Measurements from ENCODE around the gene CSNK1G2. TPM values are rescaled to one million over a fixed set of nuclear protein-coding genes. Genes with fewer than 3 reads are reported as not detected.

CSNK1G2 gene
- total RNA-seq, 1 experiment from 2014 or later: 126 TPM

- H3K4me3 Mint-ChIP-seq: no peak overlapping the region
- H3K27ac Mint-ChIP-seq: no peak overlapping the region
- CTCF ChIA-PET: no interaction called here
Observed at GRCh38 chr19:1931445-1931844, 9.5 kb upstream of the CSNK1G2 start.

GRCh38 chr19:1932395-1932794, 8.6 kb upstream of the CSNK1G2 start:
- H3K27me3 Mint-ChIP-seq (ENCODE audit: low read depth): peaks cover 30% of the 10 kb centered on the region
- H3K9me3 Mint-ChIP-seq: peaks cover 12% of the 10 kb centered on the region
- no peak for DNase-seq (ENCODE audit: low spot score)
- POLR2A ChIA-PET: no interaction called here
- no peak for ATAC-seq
- H3K4me1 Mint-ChIP-seq: no peaks in the 10 kb centered on the region
- H3K27ac Mint-ChIP-seq: no peak overlapping the region
- CTCF ChIA-PET: interaction anchor here (0.6 kb wide), 2 partner anchors 38 to 94 kb away, joined by 3 read pairs; no protein-coding TSS in a partner anchor
- no peak overlapping the region for H3K4me3 Mint-ChIP-seq
- TF ChIP-seq KAT7 (CRISPR knock-in tag; IDR thresholded peaks at IDR 0.05; ENCODE audit: borderline replicate concordance): no peak
- TF ChIP-seq ZNF671 (CRISPR knock-in tag; IDR thresholded peaks at IDR 0.05): no peak
- no peak for TF ChIP-seq ZNF138 (CRISPR knock-in tag; conservative IDR thresholded peaks at IDR 0.05)
- TF ChIP-seq NFYB (CRISPR knock-in tag; conservative IDR thresholded peaks at IDR 0.05; ENCODE audit: low read depth): no peak
- TF ChIP-seq USF1 (CRISPR knock-in tag; IDR thresholded peaks at IDR 0.05): no peak
- no peak for TF ChIP-seq ATF1 (CRISPR knock-in tag; IDR thresholded peaks at IDR 0.05)
- TF ChIP-seq SMAD4 (CRISPR knock-in tag; IDR thresholded peaks at IDR 0.05): no peak
- H3K36me3 Mint-ChIP-seq: peaks cover 7% of the 10 kb centered on the region

More at GRCh38 chr19:1931445-1931844, 9.5 kb upstream of the CSNK1G2 start:
- TF ChIP-seq JUN (CRISPR knock-in tag; IDR thresholded peaks at IDR 0.05): no peak
- no peak for TF ChIP-seq ZNF416 (CRISPR knock-in tag; IDR thresholded peaks at IDR 0.05)
- Mint-ChIP-seq H3K9me3 (peaks cover 12% of the 10 kb centered on the region), H3K27me3 (ENCODE audit: low read depth) (peaks cover 30% of the 10 kb centered on the region), H3K36me3 (peaks cover 7% of the 10 kb centered on the region), H3K4me1 (no peaks in the 10 kb centered on the region)
- POLR2A ChIA-PET: no interaction called here
- ATAC-seq: no peak
- no peak for DNase-seq (ENCODE audit: low spot score)

GRCh38 chr19:1933244-1933643, 7.7 kb upstream of the CSNK1G2 start:
- no peak for ATAC-seq
- H3K36me3 Mint-ChIP-seq: peaks cover 7% of the 10 kb centered on the region
- H3K27ac Mint-ChIP-seq: no peak overlapping the region
- DNase-seq (ENCODE audit: low spot score): no peak
- H3K4me1 Mint-ChIP-seq: no peaks in the 10 kb centered on the region
- no peak overlapping the region for H3K4me3 Mint-ChIP-seq
- POLR2A ChIA-PET: no interaction called here
- no peak for TF ChIP-seq SMAD4 (CRISPR knock-in tag; IDR thresholded peaks at IDR 0.05)
- TF ChIP-seq MYBL2 (CRISPR knock-in tag; IDR thresholded peaks at IDR 0.05): no peak
- TF ChIP-seq CDX4 (CRISPR knock-in tag; IDR thresholded peaks at IDR 0.05; ENCODE audit: borderline replicate concordance): no peak
- TF ChIP-seq PREB (CRISPR knock-in tag; IDR thresholded peaks at IDR 0.05; ENCODE audit: borderline replicate concordance): no peak
- no peak for TF ChIP-seq EMX1 (CRISPR knock-in tag; IDR thresholded peaks at IDR 0.05)
- TF ChIP-seq ATF1 (CRISPR knock-in tag; IDR thresholded peaks at IDR 0.05): no peak
- TF ChIP-seq E2F5 (CRISPR knock-in tag; IDR thresholded peaks at IDR 0.05): no peak
- no peak for TF ChIP-seq CREB1 (CRISPR knock-in tag; IDR thresholded peaks at IDR 0.05)
- TF ChIP-seq MLX (CRISPR knock-in tag; IDR thresholded peaks at IDR 0.05): no peak
- TF ChIP-seq GRHL2 (CRISPR knock-in tag; IDR thresholded peaks at IDR 0.05; ENCODE audit: insufficient replicate concordance, severe bottlenecking): no peak
- no peak for TF ChIP-seq TCF7 (CRISPR knock-in tag; IDR thresholded peaks at IDR 0.05; ENCODE audit: low read depth)
- TF ChIP-seq ATF6 (CRISPR knock-in tag; IDR thresholded peaks at IDR 0.05): no peak
- TF ChIP-seq GABPB1 (CRISPR knock-in tag; IDR thresholded peaks at IDR 0.05): no peak
- TF ChIP-seq ERG (CRISPR knock-in tag; IDR thresholded peaks at IDR 0.05): no peak
- no peak for TF ChIP-seq FOXK1 (CRISPR knock-in tag; IDR thresholded peaks at IDR 0.05)
- TF ChIP-seq TP53 (CRISPR knock-in tag; IDR thresholded peaks at IDR 0.05): no peak
- TF ChIP-seq JUN (CRISPR knock-in tag; IDR thresholded peaks at IDR 0.05): no peak
- no peak for TF ChIP-seq USF2 (CRISPR knock-in tag; IDR thresholded peaks at IDR 0.05)
- H3K27me3 Mint-ChIP-seq (ENCODE audit: low read depth): peaks cover 23% of the 10 kb centered on the region
- peaks cover 12% of the 10 kb centered on the region for H3K9me3 Mint-ChIP-seq
- CTCF ChIA-PET: interaction anchor here (0.5 to 0.8 kb wide), 2 partner anchors 13 to 86 kb away, joined by 4 to 6 read pairs; no protein-coding TSS in a partner anchor

Measured in WTC11 (cell line).